NT2/D1 (cell line): ENCODE data around the gene CEACAM6.

Experiments
- YY1 ChIP-seq: IDR thresholded peaks from 2 replicates; pipeline ENCODE4 v1.6.1; 2011; ENCODE audit not compliant: insufficient read length, insufficient read depth
- ZNF274 ChIP-seq: IDR thresholded peaks from 2 replicates; pipeline ENCODE4 v1.6.1; 2011; ENCODE audit warnings: mild to moderate bottlenecking, low read depth, low read length

DNA sequence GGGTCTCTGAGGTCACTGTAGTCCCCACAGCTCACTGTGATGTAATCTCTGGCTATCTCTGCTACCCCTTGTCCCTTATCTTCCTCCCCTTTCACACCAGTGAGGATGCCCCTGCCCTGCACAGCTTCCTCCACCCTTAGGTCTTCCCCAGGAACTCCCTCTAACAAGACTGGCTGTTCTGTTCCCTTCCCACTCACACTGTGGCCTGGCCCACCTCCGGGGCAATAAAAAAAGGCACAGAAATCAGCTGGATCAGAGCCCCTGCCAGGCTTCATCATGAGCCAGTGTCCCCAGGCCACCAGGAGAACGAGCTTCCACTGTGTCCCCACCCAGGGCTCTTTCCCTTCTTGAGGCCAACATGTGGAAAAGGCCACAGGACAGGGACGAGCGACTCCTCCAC is 45.7 kb downstream of the CEACAM6 start:
- TF ChIP-seq ZNF274 (no peak), YY1 (no peak)
